Vagina (tissue), 2 donors: ENCODE results near the gene TMEM200C. TPM values are rescaled to one million over a fixed set of nuclear protein-coding genes. Genes with fewer than 3 reads are reported as not detected.

Experiments
- DNase-seq, 2 donors: peaks; one replicate each; pipeline ENCODE4 v3.0.0-alpha.2; 2017; ENCODE audit errors: extremely low spot score in 2 of 2
- H3K27ac ChIP-seq: fragments of 200-600 bp; sonication (generic); one replicate; pipeline ENCODE4 v1.5.1; 2019
- H3K27me3 ChIP-seq: fragments of 200-600 bp; sonication (generic); one replicate; pipeline ENCODE4 v1.5.1; 2019
- H3K36me3 ChIP-seq, 2 donors: fragments of 200-600 bp; sonication (generic); one replicate each; pipeline ENCODE4 v1.5.1; 2017 to 2019
- H3K4me1 ChIP-seq: fragments of 200-600 bp; sonication (generic); one replicate; pipeline ENCODE4 v1.5.1; 2019
- H3K4me3 ChIP-seq, 2 donors: fragments of 200-600 bp; sonication (generic); 1 replicate in 1 of 2; 2 replicates in 1 of 2; pipeline ENCODE4 v1.5.1; 2016 to 2019
- H3K9me3 ChIP-seq: fragments of 200-600 bp; sonication (generic); one replicate; pipeline ENCODE4 v1.5.1; 2019
- CTCF ChIP-seq, 3 experiments: fragments of 450-650 bp in 2 of 3; fragments of 200-600 bp in 1 of 3; sonication (generic) in 1 of 3; IDR thresholded peaks; one replicate each; pipeline ENCODE4 v1.5.1; 2017 to 2019; ENCODE audit warnings: antibody characterized with exemption in 3 of 3, mild to moderate bottlenecking in 2 of 3, moderate library complexity in 2 of 3
- POLR2A ChIP-seq, 2 donors: fragments of 450-650 bp; IDR thresholded peaks; one replicate each; pipeline ENCODE4 v1.6.1; 2017; ENCODE audit warnings: antibody characterized with exemption in 2 of 2, mild to moderate bottlenecking in 2 of 2, moderate library complexity in 2 of 2
- POLR2AphosphoS5 ChIP-seq, 2 donors: sonication (generic); formaldehyde crosslinking; IDR thresholded peaks; one replicate each; pipeline ENCODE4 v1.9.0; 2017; ENCODE audit warnings: antibody characterized with exemption in 2 of 2, mild to moderate bottlenecking in 2 of 2, low read depth in 1 of 2; ENCODE audit not compliant: insufficient read depth in 1 of 2
- intact Hi-C: fragments of 100-400 bp; cut with DNase I; formaldehyde crosslinking; loops from one replicate; pipeline ENCODE4 v1.15.1; 2023
- total RNA-seq: library from RNA; depleted of rRNA; stranded (reverse); fragments of >200 nt; gene quantifications from one replicate; pipeline ENCODE4 v1.2.3, GENCODE V29; 2016

TMEM200C gene
- total RNA-seq, 1 donor from 2014 or later, result under 0.01 TPM

- H3K36me3 ChIP-seq, result no peaks in the 10 kb centered on the region
- no peak for DNase-seq
- intact Hi-C loops, result no loop called here
- peak overlapping the region in 1 of 2 donors; percentile 42 for H3K4me3 ChIP-seq
- H3K9me3 ChIP-seq, result no peaks in the 10 kb centered on the region
- H3K4me1 ChIP-seq, result peaks cover 15% of the 10 kb centered on the region
- H3K27me3 ChIP-seq, result peaks cover 5% of the 10 kb centered on the region
- no peak overlapping the region for H3K27ac ChIP-seq
- TF ChIP-seq CTCF (IDR thresholded peaks at IDR 0.05) (no peak), POLR2A (IDR thresholded peaks at IDR 0.05) (no peak), POLR2AphosphoS5 (IDR thresholded peaks at IDR 0.05; ENCODE audit: insufficient read depth in 1 of 2, low read depth in 1 of 2) (no peak)
Observed at GRCh38 chr18:5893956-5894610, 1.2 kb downstream of the TMEM200C start.

DNA sequence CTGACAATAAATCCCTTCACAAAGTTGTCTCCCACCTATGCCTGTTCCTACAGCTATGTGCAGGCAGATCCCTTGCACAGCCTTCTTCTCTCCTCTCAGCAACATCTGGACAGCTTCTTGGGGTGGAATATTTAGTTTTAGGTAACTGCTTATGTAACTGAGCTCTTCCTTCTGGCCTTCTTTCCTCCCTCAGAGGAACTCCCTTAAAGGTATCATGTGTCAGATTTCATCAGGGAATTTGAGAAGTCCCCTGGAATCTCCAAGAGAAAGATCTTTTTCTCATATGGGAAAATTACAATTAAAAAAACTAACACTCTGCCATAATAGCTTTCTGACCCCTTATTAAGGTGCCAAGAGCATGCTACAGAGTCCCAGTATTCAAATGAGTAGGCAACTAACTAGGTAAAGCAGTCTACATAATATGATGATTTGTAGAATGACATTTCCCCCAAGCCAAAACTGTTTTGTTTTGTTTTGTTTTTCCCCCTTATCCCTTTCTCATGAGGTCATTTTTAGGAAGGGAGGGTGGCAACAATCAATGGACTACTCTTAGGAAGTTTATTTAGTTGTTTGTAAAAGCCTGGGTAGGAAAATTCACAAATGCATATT, 2.4 kb downstream of the TMEM200C start:
- DNase-seq, result no peak
- no peak for TF ChIP-seq CTCF (IDR thresholded peaks at IDR 0.05)
- no peak for TF ChIP-seq POLR2A (IDR thresholded peaks at IDR 0.05)
- no peak for TF ChIP-seq POLR2AphosphoS5 (IDR thresholded peaks at IDR 0.05; ENCODE audit: insufficient read depth in 1 of 2, low read depth in 1 of 2)
- Histone ChIP-seq H3K27ac (no peak overlapping the region), H3K4me3 (no peak overlapping the region), H3K27me3 (peaks cover 5% of the 10 kb centered on the region), H3K9me3 (no peaks in the 10 kb centered on the region), H3K36me3 (no peaks in the 10 kb centered on the region), H3K4me1 (peaks cover 15% of the 10 kb centered on the region)
- intact Hi-C loops, result no loop called here

DNA sequence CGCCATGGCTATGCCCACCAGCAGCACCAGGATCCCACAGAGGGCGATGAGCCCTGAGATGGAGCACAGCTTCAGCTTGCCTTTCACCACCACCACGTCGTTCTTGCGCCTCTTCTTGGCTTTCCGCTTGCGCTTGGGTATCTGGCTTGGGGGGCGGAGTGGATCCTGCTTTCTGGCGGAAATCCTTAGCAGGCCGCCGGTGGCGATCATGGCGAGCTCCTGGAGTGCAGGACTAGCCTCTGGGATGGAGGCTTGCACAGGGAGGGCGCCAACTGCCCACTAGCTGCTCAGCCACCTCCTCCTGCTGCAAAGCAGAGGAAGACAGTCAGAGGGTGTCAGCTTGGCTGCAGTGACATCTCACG, 3.5 kb downstream of the TMEM200C start:
- no peak for DNase-seq
- Histone ChIP-seq H3K36me3 (no peaks in the 10 kb centered on the region), H3K4me1 (peaks cover 15% of the 10 kb centered on the region), H3K9me3 (no peaks in the 10 kb centered on the region), H3K27ac (no peak overlapping the region), H3K4me3 (no peak overlapping the region), H3K27me3 (peaks cover 5% of the 10 kb centered on the region)
- intact Hi-C loops, result no loop called here
- no peak for TF ChIP-seq CTCF (IDR thresholded peaks at IDR 0.05)
- TF ChIP-seq POLR2AphosphoS5 (IDR thresholded peaks at IDR 0.05; ENCODE audit: insufficient read depth in 1 of 2, low read depth in 1 of 2), result no peak
- TF ChIP-seq POLR2A (IDR thresholded peaks at IDR 0.05), result no peak

- TF ChIP-seq CTCF (IDR thresholded peaks at IDR 0.05) (no peak), POLR2AphosphoS5 (IDR thresholded peaks at IDR 0.05; ENCODE audit: insufficient read depth in 1 of 2, low read depth in 1 of 2) (no peak), POLR2A (IDR thresholded peaks at IDR 0.05) (no peak)
- peaks cover 5% of the 10 kb centered on the region for H3K27me3 ChIP-seq
- H3K4me1 ChIP-seq, result peaks cover 15% of the 10 kb centered on the region
- intact Hi-C loops, result no loop called here
- H3K9me3 ChIP-seq, result no peaks in the 10 kb centered on the region
- H3K36me3 ChIP-seq, result no peaks in the 10 kb centered on the region
- no peak overlapping the region for H3K27ac ChIP-seq
- DNase-seq, result no peak
- H3K4me3 ChIP-seq, result peak overlapping the region; percentile 40 to 54
Observed at GRCh38 chr18:5891184-5891853, 4.0 kb downstream of the TMEM200C start.
